IMR-90 (cell line): Measurements from ENCODE around the gene DPPA4. TPM values are rescaled to one million over a fixed set of nuclear protein-coding genes. Genes with fewer than 3 reads are reported as not detected.

Experiments used
- ATAC-seq: fragments of 200-7000 bp; cut with Tn5 transposase; 2 replicates; pipeline ENCODE4 v1.9.1; 2020; ENCODE audit warnings: low read depth, mild to moderate bottlenecking, moderate library complexity
- BruUV-seq: library from RNA; stranded (reverse); fragments of 400-500 nt; replicated peaks from 2 replicates; lab custom pipeline; 2021; lab: Mats Ljungman, UMichigan
- CTCF ChIA-PET: fragments of 300-600 bp; formaldehyde crosslinking; extraction: SDS; loops from one replicate; lab custom pipeline; 2021; ENCODE audit warnings: antibody characterized with exemption; lab: Yijun Ruan, JAX
- POLR2A ChIA-PET: fragments of 300-600 bp; sonication (Branson Sonifier 250); formaldehyde crosslinking; loops from one replicate; lab custom pipeline; 2022; ENCODE audit warnings: antibody characterized with exemption; ENCODE audit not compliant: unreplicated experiment; lab: Charles Lee
- DNase-seq: peaks from one replicate; pipeline ENCODE4 v3.0.0; 2013
- H2AFZ ChIP-seq: replicated peaks from 2 replicates; pipeline ENCODE3; 2013; ENCODE audit warnings: low read length, mild to moderate bottlenecking; ENCODE audit not compliant: poor library complexity
- H2AK5ac ChIP-seq: 2 replicates; pipeline ENCODE4 v1.6.1; 2013; ENCODE audit warnings: low read depth, low read length, inconsistent platforms
- H2AK9ac ChIP-seq: replicated peaks from 2 replicates; pipeline ENCODE3; 2013; ENCODE audit warnings: mild to moderate bottlenecking, low read depth, low read length, moderate library complexity; ENCODE audit not compliant: poor library complexity
- H2BK120ac ChIP-seq: 2 replicates; pipeline ENCODE4 v1.6.1; 2013; ENCODE audit warnings: low read depth, low read length, inconsistent platforms
- H2BK15ac ChIP-seq: 3 replicates; pipeline ENCODE4 v1.6.1; 2013; ENCODE audit warnings: low read depth, low read length, inconsistent platforms
- H2BK20ac ChIP-seq: 2 replicates; pipeline ENCODE4 v1.6.1; 2013; ENCODE audit warnings: low read depth, mild to moderate bottlenecking, inconsistent platforms, low read length, moderate library complexity
- H2BK5ac ChIP-seq: 2 replicates; pipeline ENCODE4 v1.6.1; 2013; ENCODE audit warnings: mild to moderate bottlenecking, low read depth, low read length, inconsistent platforms; ENCODE audit not compliant: poor library complexity, severe bottlenecking
- H3K14ac ChIP-seq: replicated peaks from 2 replicates; pipeline ENCODE4 v1.6.1; 2013; ENCODE audit warnings: low read depth, low read length, inconsistent platforms
- H3K18ac ChIP-seq: 2 replicates; pipeline ENCODE4 v1.6.1; 2013; ENCODE audit warnings: low read depth, low read length, control low read depth
- H3K23ac ChIP-seq: 2 replicates; pipeline ENCODE4 v1.6.1; 2013; ENCODE audit warnings: low read depth, low read length, inconsistent platforms
- H3K27ac ChIP-seq: 2 replicates; pipeline ENCODE4 v1.5.1; 2013; ENCODE audit warnings: mild to moderate bottlenecking, control low read depth, low read length; ENCODE audit not compliant: insufficient read depth
- H3K27me3 ChIP-seq: 2 replicates; pipeline ENCODE4 v1.6.1; 2013; ENCODE audit warnings: low read length; ENCODE audit not compliant: control insufficient read depth, insufficient read depth
- H3K36me3 ChIP-seq: 2 replicates; pipeline ENCODE4 v1.6.1; 2013; ENCODE audit warnings: low read length, mixed read lengths; ENCODE audit not compliant: control insufficient read depth, insufficient read depth
- H3K4ac ChIP-seq: 2 replicates; pipeline ENCODE4 v1.6.1; 2013; ENCODE audit warnings: low read depth, low read length, inconsistent platforms
- H3K4me1 ChIP-seq: 2 replicates; pipeline ENCODE4 v1.6.1; 2013; ENCODE audit warnings: low read length, mixed read lengths; ENCODE audit not compliant: control insufficient read depth, insufficient read depth
- H3K4me2 ChIP-seq: 2 replicates; pipeline ENCODE4 v1.6.1; 2013; ENCODE audit warnings: low read depth, mild to moderate bottlenecking, control low read depth, low read length, moderate library complexity
- H3K4me3 ChIP-seq: 2 replicates; pipeline ENCODE4 v1.5.1; 2013; ENCODE audit warnings: low read depth, mild to moderate bottlenecking, control low read depth, low read length, moderate library complexity; ENCODE audit not compliant: insufficient read depth
- H3K56ac ChIP-seq: 2 replicates; pipeline ENCODE4 v1.6.1; 2013; ENCODE audit warnings: low read length, inconsistent platforms; ENCODE audit not compliant: insufficient read depth; ENCODE audit errors: extremely low read depth
- H3K79me1 ChIP-seq, 2 experiments: 2 replicates each; pipeline ENCODE4 v1.6.1; 2013; ENCODE audit warnings: low read length in 2 of 2, inconsistent platforms in 1 of 2, low read depth in 1 of 2
- H3K9ac ChIP-seq: 2 replicates; pipeline ENCODE4 v1.6.1; 2013; ENCODE audit warnings: low read depth, low read length, control low read depth
- H3K9me1 ChIP-seq: 2 replicates; pipeline ENCODE4 v1.6.1; 2013; ENCODE audit warnings: low read length, inconsistent platforms; ENCODE audit not compliant: insufficient read depth
- H3K9me3 ChIP-seq: 2 replicates; pipeline ENCODE4 v1.6.1; 2013; ENCODE audit warnings: low read length; ENCODE audit not compliant: control insufficient read depth, insufficient read depth
- H4K20me1 ChIP-seq: 2 replicates; pipeline ENCODE4 v1.6.1; 2013; ENCODE audit warnings: low read length, inconsistent platforms; ENCODE audit not compliant: insufficient read depth
- H4K5ac ChIP-seq: 2 replicates; pipeline ENCODE4 v1.6.1; 2013; ENCODE audit warnings: mild to moderate bottlenecking, low read depth, low read length, control low read depth
- H4K8ac ChIP-seq, 2 experiments: 2 replicates each; pipeline ENCODE4 v1.6.1; 2013; ENCODE audit warnings: low read depth in 2 of 2, low read length in 2 of 2, control low read depth in 1 of 2, inconsistent platforms in 1 of 2
- H4K91ac ChIP-seq: 2 replicates; pipeline ENCODE4 v1.6.1; 2013; ENCODE audit warnings: low read depth, low read length, inconsistent platforms; ENCODE audit not compliant: insufficient read depth
- ELK1 ChIP-seq: fragments of 150-350 bp; IDR thresholded peaks from 2 replicates; pipeline ENCODE4 v1.6.1; 2016; ENCODE audit warnings: low read depth, mild to moderate bottlenecking, low read length, moderate library complexity, borderline replicate concordance
- FOS ChIP-seq: fragments of 150-350 bp; IDR thresholded peaks from 2 replicates; pipeline ENCODE4 v1.6.1; 2016; ENCODE audit warnings: low read depth, low read length
- MAZ ChIP-seq: IDR thresholded peaks from 2 replicates; pipeline ENCODE4 v1.6.1; 2012; ENCODE audit warnings: low read depth, mild to moderate bottlenecking, low read length, improper control_type of control experiment, moderate library complexity, borderline replicate concordance
- NFE2L2 ChIP-seq: fragments of 150-350 bp; IDR thresholded peaks from 2 replicates; pipeline ENCODE4 v1.6.1; 2016; ENCODE audit warnings: low read depth, mild to moderate bottlenecking, low read length
- POLR2A ChIP-seq: IDR thresholded peaks from 2 replicates; pipeline ENCODE4 v1.6.1; 2012; ENCODE audit warnings: mild to moderate bottlenecking, low read depth, low read length
- RAD21 ChIP-seq: IDR thresholded peaks from 2 replicates; pipeline ENCODE4 v1.6.1; 2012; ENCODE audit warnings: low read length, improper control_type of control experiment
- SMC3 ChIP-seq: fragments of 150-350 bp; IDR thresholded peaks from 2 replicates; pipeline ENCODE4 v1.6.1; 2016; ENCODE audit warnings: low read depth, mild to moderate bottlenecking, antibody characterized with exemption, low read length, moderate library complexity
- USF2 ChIP-seq: fragments of 150-350 bp; IDR thresholded peaks from 2 replicates; pipeline ENCODE4 v1.6.1; 2017; ENCODE audit warnings: mild to moderate bottlenecking, antibody characterized with exemption, low read length, low read depth
- WGBS, 2 experiments: methylation state at CpG; one replicate each; pipeline versions ENCODE4 v1.1.5 to v1.1.7; 2013; ENCODE audit warnings: missing lambda C conversion rate in 2 of 2; ENCODE audit not compliant: insufficient read length in 1 of 2; ENCODE audit errors: extremely low coverage in 2 of 2; 5-methylcytosine and 5-hydroxymethylcytosine counted together
- dilution Hi-C: fragments of 300-500 bp; cut with HindIII; formaldehyde crosslinking; loops from one replicate; pipeline ENCODE4 v1.14.3; 2018; ENCODE audit warnings: low sequenced_read_pairs; ENCODE audit not compliant: unreplicated experiment
- in situ Hi-C: fragments of 300-500 bp; cut with MboI; formaldehyde crosslinking; loops from 3 replicates; pipeline ENCODE4 v1.14.3; 2019; ENCODE audit warnings: low sequenced_read_pairs, inconsistent platforms, mixed read lengths
- intact Hi-C: fragments of 100-400 bp; cut with micrococcal nuclease; formaldehyde crosslinking; loops from 2 replicates; pipeline ENCODE4 v1.10.0; 2022
- polyA plus RNA-seq, 3 experiments: library from polyadenylated mRNA; depleted of rRNA; stranded (reverse); fragments of >200 nt; gene quantifications; 2 replicates each; pipeline ENCODE4 v1.2.3, GENCODE V29; 2012; ENCODE audit warnings: low replicate concordance in 1 of 3
- total RNA-seq: library from RNA; depleted of rRNA; stranded (reverse); fragments of >200 nt; gene quantifications from 2 replicates; pipeline ENCODE4 v1.2.3, GENCODE V29; 2012

The DPPA4 gene
- total and polyA plus RNA-seq, 2 of the 4 experiments (the other 2 are of a cell fraction): 0.02 TPM; not detected in 1

- Histone ChIP-seq H3K27ac (no peak overlapping the region), H3K4me1 (no peaks in the 10 kb centered on the region), H3K9me1 (no peaks in the 10 kb centered on the region), H2AFZ (no peak overlapping the region), H4K5ac (no peak overlapping the region), H2BK15ac (no peak overlapping the region), H3K4ac (no peak overlapping the region), H2AK5ac (no peak overlapping the region), H2AK9ac (no peak overlapping the region), H2BK120ac (no peak overlapping the region), H2BK5ac (no peak overlapping the region), H3K9ac (no peak overlapping the region), H3K18ac (no peak overlapping the region), H3K9me3 (peaks cover 4% of the 10 kb centered on the region), H4K91ac (no peak overlapping the region), H3K14ac (no peak overlapping the region), H2BK20ac (no peak overlapping the region), H4K20me1 (no peaks in the 10 kb centered on the region), H3K56ac (no peak overlapping the region), H3K4me2 (no peak overlapping the region), H3K79me1 (no peaks in the 10 kb centered on the region), H4K8ac (no peak overlapping the region), H3K27me3 (no peaks in the 10 kb centered on the region), H3K4me3 (no peak overlapping the region), H3K23ac (no peak overlapping the region), H3K36me3 (no peaks in the 10 kb centered on the region)
- CTCF ChIA-PET: no interaction called here
- TF ChIP-seq SMC3: no peak
- no peak for TF ChIP-seq ELK1
- TF ChIP-seq USF2: no peak
- TF ChIP-seq NFE2L2: no peak
- TF ChIP-seq POLR2A: no peak
- TF ChIP-seq RAD21: no peak
- no peak for TF ChIP-seq MAZ
- no peak for TF ChIP-seq FOS
- 31% methylated on average over 5 of the region's 6 CpGs; no CpG with 5 or more reads in 1 of the 2 experiments for WGBS, 2 experiments
- DNase-seq (no peak), ATAC-seq (no peak)
- intact Hi-C loops (no loop called here), in situ Hi-C loops (no loop called here), dilution Hi-C loops (no loop called here)
- POLR2A ChIA-PET: no interaction called here
- no TSS peak for BruUV-seq
Measured at GRCh38 chr3:109364088-109364487, 26.7 kb upstream of the DPPA4 start.
